ENCODE data around the gene DBH.
"Not testable (repeated sequence)": the region's sequence is repeated elsewhere in the genome, so short reads cannot be mapped to it uniquely, and the experiment has no call there.

DBH gene

GRCh38 chr9:133615606-133616188 lies 20.5 kb upstream of the DBH start:
- no peak for DNase-seq (ENCODE audit: low read depth)
- H3K4me3 ChIP-seq (ENCODE audit: low read depth, low read length), result no peak overlapping the region
- TF ChIP-seq CTCF (IDR thresholded peaks at IDR 0.05; ENCODE audit: low read depth, low read length, missing control alignments), result no peak
- in situ Hi-C loops (cut with HindIII; ENCODE audit: low sequenced_read_pairs), result no loop called here

GRCh38 chr9:133616643-133617405 lies 19.3 kb upstream of the DBH start:
- DNase-seq (ENCODE audit: low read depth), result no peak

GRCh38 chr9:133618726-133619125 lies 17.4 kb upstream of the DBH start:
- H3K4me3 ChIP-seq (ENCODE audit: low read depth, low read length), result no peak overlapping the region
- TF ChIP-seq CTCF (IDR thresholded peaks at IDR 0.05; ENCODE audit: low read depth, low read length, missing control alignments), result no peak
- DNase-seq (ENCODE audit: low read depth), result no peak
- in situ Hi-C loops (cut with HindIII; ENCODE audit: low sequenced_read_pairs), result no loop called here

More at GRCh38 chr9:133616643-133617405, 19.3 kb upstream of the DBH start:
- TF ChIP-seq CTCF (IDR thresholded peaks at IDR 0.05; ENCODE audit: low read depth, low read length, missing control alignments), result no peak
- in situ Hi-C loops (cut with HindIII; ENCODE audit: low sequenced_read_pairs), result no loop called here
- no peak overlapping the region for H3K4me3 ChIP-seq (ENCODE audit: low read depth, low read length)

- in situ Hi-C loops (cut with HindIII; ENCODE audit: low sequenced_read_pairs), result no loop called here
- TF ChIP-seq CTCF (IDR thresholded peaks at IDR 0.05; ENCODE audit: low read depth, low read length, missing control alignments), result no peak
- DNase-seq (ENCODE audit: low read depth), result no peak
- no peak overlapping the region for H3K4me3 ChIP-seq (ENCODE audit: low read depth, low read length)
These were observed 16.4 kb upstream of the DBH start for GRCh38 chr9:133619791-133620190.

GRCh38 chr9:133621725-133622267 lies 14.4 kb upstream of the DBH start:
- in situ Hi-C loops (cut with HindIII; ENCODE audit: low sequenced_read_pairs), result no loop called here
- TF ChIP-seq CTCF (IDR thresholded peaks at IDR 0.05; ENCODE audit: low read depth, low read length, missing control alignments), result no peak

GRCh38 chr9:133622555-133622954 lies 13.6 kb upstream of the DBH start:
- no peak for TF ChIP-seq CTCF (IDR thresholded peaks at IDR 0.05; ENCODE audit: low read depth, low read length, missing control alignments)
- no peak for DNase-seq (ENCODE audit: low read depth)

More at GRCh38 chr9:133621725-133622267, 14.4 kb upstream of the DBH start:
- DNase-seq (ENCODE audit: low read depth), result no peak
- no peak overlapping the region for H3K4me3 ChIP-seq (ENCODE audit: low read depth, low read length)

GRCh38 chr9:133626008-133626407 lies 10.2 kb upstream of the DBH start:
- H3K4me3 ChIP-seq (ENCODE audit: low read depth, low read length); DNase-seq (ENCODE audit: low read depth); in situ Hi-C loops (cut with HindIII; ENCODE audit: low sequenced_read_pairs): not testable (repeated sequence)

More at GRCh38 chr9:133622555-133622954, 13.6 kb upstream of the DBH start:
- in situ Hi-C loops (cut with HindIII; ENCODE audit: low sequenced_read_pairs), result no loop called here
- H3K4me3 ChIP-seq (ENCODE audit: low read depth, low read length), result no peak overlapping the region

All from astrocyte of the cerebellum (primary cell).